ENCODE results near the gene TLCD4. TPM values are rescaled to one million over a fixed set of nuclear protein-coding genes. Genes with fewer than 3 reads are reported as not detected.

Gene TLCD4
- total RNA-seq, 1 donor from 2014 or later, result 5.7 TPM

DNA sequence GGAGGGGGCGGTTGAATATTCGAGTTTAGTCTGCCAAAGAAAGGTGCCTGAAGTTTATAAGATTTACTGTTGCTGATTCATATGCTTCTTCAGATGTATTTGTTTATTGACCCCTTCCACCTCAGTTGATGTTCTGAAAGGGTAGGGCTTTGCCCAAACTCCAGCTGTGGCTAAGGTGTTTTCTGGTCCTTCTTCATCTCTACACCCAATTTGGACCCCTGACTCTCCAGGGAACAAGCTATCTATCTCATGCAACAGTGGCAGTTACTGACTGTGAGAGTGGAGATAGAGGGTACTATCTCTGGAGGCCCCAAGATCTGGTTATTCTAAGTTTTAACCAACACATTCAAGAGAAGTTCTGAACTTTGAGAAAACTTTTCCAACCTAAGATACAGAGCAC lies 31.8 kb upstream of the TLCD4 start:
- Histone ChIP-seq H3F3A (ENCODE audit: low read depth) (no peaks in the 10 kb centered on the region), H3K9ac (no peak overlapping the region), H2AFZ (replicated peaks) (no peak overlapping the region), H4K20me1 (ENCODE audit: low read depth) (no peaks in the 10 kb centered on the region), H3K4me2 (no peak overlapping the region), H3K27ac (no peak overlapping the region), H3K9me3 (ENCODE audit: low read depth) (no peaks in the 10 kb centered on the region), H3K79me2 (ENCODE audit: low read depth) (no peaks in the 10 kb centered on the region), H3K27me3 (no peaks in the 10 kb centered on the region), H3K4me1 (peaks cover 8% of the 10 kb centered on the region), H3K36me3 (no peaks in the 10 kb centered on the region), H3K4me3 (no peak overlapping the region)
- peaks cover 6% of the 10 kb centered on the region for H3K4me1 Mint-ChIP-seq
- H3K9me3 Mint-ChIP-seq, result peaks cover 4% of the 10 kb centered on the region
- TF ChIP-seq, protein P1, sequence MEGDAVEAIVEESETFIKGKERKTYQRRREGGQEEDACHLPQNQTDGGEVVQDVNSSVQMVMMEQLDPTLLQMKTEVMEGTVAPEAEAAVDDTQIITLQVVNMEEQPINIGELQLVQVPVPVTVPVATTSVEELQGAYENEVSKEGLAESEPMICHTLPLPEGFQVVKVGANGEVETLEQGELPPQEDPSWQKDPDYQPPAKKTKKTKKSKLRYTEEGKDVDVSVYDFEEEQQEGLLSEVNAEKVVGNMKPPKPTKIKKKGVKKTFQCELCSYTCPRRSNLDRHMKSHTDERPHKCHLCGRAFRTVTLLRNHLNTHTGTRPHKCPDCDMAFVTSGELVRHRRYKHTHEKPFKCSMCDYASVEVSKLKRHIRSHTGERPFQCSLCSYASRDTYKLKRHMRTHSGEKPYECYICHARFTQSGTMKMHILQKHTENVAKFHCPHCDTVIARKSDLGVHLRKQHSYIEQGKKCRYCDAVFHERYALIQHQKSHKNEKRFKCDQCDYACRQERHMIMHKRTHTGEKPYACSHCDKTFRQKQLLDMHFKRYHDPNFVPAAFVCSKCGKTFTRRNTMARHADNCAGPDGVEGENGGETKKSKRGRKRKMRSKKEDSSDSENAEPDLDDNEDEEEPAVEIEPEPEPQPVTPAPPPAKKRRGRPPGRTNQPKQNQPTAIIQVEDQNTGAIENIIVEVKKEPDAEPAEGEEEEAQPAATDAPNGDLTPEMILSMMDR (IDR thresholded peaks at IDR 0.05), result no peak
- no peak for TF ChIP-seq EZH2 (IDR thresholded peaks at IDR 0.05)
- TF ChIP-seq EZH2phosphoT487 (IDR thresholded peaks at IDR 0.05), result no peak
- no peak overlapping the region for H3K4me3 Mint-ChIP-seq
- H3K27ac Mint-ChIP-seq, result peak overlapping the region; percentile 18
- no peak for DNase-seq (ENCODE audit: low spot score)
- H3K27me3 Mint-ChIP-seq (ENCODE audit: insufficient read depth, low read depth), result peaks cover 4% of the 10 kb centered on the region
- no peaks in the 10 kb centered on the region for H3K36me3 Mint-ChIP-seq

DNA sequence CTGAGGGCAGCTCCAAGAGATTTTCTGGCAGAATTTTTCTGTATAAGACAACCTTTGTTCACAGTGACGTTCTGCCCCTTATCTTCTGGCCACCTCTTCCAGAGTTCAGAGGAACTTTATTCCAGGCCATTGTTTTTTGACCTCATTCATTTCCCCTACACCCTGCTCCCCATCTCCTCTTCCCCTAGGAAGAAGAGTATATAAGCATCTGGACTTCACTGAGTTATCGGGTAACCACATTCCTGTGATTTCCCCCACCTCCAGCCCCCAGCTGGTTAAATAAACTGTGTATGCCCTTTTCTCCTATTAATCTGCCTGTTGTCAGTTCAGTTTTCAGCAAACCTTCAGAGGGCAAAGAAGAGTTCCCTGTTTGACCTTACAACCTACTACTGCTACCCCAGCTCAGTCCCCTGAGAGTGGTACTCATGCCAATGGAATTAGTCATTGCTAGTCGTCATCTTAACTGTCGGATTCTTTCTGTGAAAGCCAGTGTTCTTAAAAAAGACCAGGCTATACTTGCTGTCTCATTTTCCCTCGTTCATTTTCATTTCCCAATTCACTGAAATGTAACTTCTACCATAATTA lies 30.1 kb upstream of the TLCD4 start:
- Mint-ChIP-seq H3K27ac (peak overlapping the region; percentile 69), H3K36me3 (no peaks in the 10 kb centered on the region), H3K27me3 (ENCODE audit: insufficient read depth, low read depth) (peaks cover 4% of the 10 kb centered on the region), H3K4me1 (peaks cover 6% of the 10 kb centered on the region), H3K4me3 (no peak overlapping the region), H3K9me3 (peaks cover 11% of the 10 kb centered on the region)
- Histone ChIP-seq H3K27ac (no peak overlapping the region), H3K79me2 (ENCODE audit: low read depth) (no peaks in the 10 kb centered on the region), H3K9me3 (ENCODE audit: low read depth) (no peaks in the 10 kb centered on the region), H3K27me3 (no peaks in the 10 kb centered on the region), H3K4me3 (no peak overlapping the region), H2AFZ (replicated peaks) (no peak overlapping the region), H3K4me2 (no peak overlapping the region), H3F3A (ENCODE audit: low read depth) (no peaks in the 10 kb centered on the region), H4K20me1 (ENCODE audit: low read depth) (no peaks in the 10 kb centered on the region), H3K9ac (no peak overlapping the region), H3K36me3 (no peaks in the 10 kb centered on the region), H3K4me1 (no peaks in the 10 kb centered on the region)
- no peak for DNase-seq (ENCODE audit: low spot score)
- TF ChIP-seq EZH2 (IDR thresholded peaks at IDR 0.05) (no peak), EZH2phosphoT487 (IDR thresholded peaks at IDR 0.05) (no peak)
- TF ChIP-seq, protein P1 (IDR thresholded peaks at IDR 0.05), result no peak

GRCh38 chr1:95088303-95088702 lies 28.9 kb upstream of the TLCD4 start:
- no peaks in the 10 kb centered on the region for H3K27me3 ChIP-seq
- no peak overlapping the region for H2AFZ ChIP-seq (replicated peaks)
- DNase-seq (ENCODE audit: low spot score), result no peak
- TF ChIP-seq EZH2 (IDR thresholded peaks at IDR 0.05), result no peak
- no peak for TF ChIP-seq EZH2phosphoT487 (IDR thresholded peaks at IDR 0.05)
- TF ChIP-seq, protein P1 (IDR thresholded peaks at IDR 0.05), result no peak
- no peak overlapping the region for H3K27ac ChIP-seq
- Mint-ChIP-seq H3K4me3 (no peak overlapping the region), H3K27ac (no peak overlapping the region), H3K4me1 (peaks cover 6% of the 10 kb centered on the region), H3K36me3 (no peaks in the 10 kb centered on the region), H3K27me3 (ENCODE audit: insufficient read depth, low read depth) (peaks cover 4% of the 10 kb centered on the region), H3K9me3 (peaks cover 11% of the 10 kb centered on the region)
- no peak overlapping the region for H3K4me3 ChIP-seq
- no peaks in the 10 kb centered on the region for H4K20me1 ChIP-seq (ENCODE audit: low read depth)
- no peaks in the 10 kb centered on the region for H3K36me3 ChIP-seq
- no peaks in the 10 kb centered on the region for H3K79me2 ChIP-seq (ENCODE audit: low read depth)
- H3F3A ChIP-seq (ENCODE audit: low read depth), result no peaks in the 10 kb centered on the region
- no peaks in the 10 kb centered on the region for H3K4me1 ChIP-seq
- no peak overlapping the region for H3K4me2 ChIP-seq
- H3K9ac ChIP-seq, result no peak overlapping the region
- H3K9me3 ChIP-seq (ENCODE audit: low read depth), result no peaks in the 10 kb centered on the region
